G401.6 (cell line): Measurements from ENCODE around the gene ZDHHC14.
"Not testable (repeated sequence)": the region's sequence is repeated elsewhere in the genome, so short reads cannot be mapped to it uniquely, and the experiment has no call there.

Experiments
- FAIRE-seq: peaks from 2 replicates; lab custom pipeline; 2012; peaks lifted over from hg19 to GRCh38; lab: Jason Lieb, UNC

ZDHHC14 gene

DNA sequence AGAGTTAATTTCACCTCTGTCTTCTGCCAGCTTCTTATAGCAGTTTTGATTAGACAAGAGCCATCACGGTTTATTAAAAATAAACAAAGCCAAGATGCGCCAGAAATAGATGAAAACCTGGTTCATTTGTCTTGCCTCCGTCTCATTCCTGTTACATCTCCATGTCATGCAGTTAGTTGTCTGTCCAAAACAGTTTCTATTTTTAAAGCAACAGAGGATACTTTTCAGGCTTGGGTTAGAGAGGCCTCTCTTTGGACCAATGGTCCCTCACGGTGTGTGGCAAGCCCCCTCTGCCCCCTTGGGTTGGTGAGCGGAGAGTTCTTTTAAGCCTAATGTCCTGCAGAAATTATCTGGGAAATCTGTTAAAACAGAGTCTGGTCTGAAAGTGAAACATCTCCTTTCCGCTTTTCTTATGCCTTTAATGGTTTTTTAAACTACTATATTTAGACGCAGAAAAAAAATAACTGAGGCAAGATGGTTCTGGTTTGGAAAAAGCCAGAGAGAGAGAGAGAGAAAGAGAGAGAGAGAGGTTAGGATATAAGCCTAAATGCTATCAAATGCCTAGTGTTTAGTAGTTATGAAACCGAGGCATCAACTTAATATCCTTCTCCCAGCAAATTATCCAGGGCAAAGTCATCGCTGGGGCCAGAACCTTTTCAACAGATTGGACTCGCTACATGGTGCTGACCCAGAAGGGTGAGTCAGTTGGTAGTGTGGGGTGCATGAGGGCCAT, 64.5 kb downstream of the ZDHHC14 start:
- no peak for FAIRE-seq

DNA sequence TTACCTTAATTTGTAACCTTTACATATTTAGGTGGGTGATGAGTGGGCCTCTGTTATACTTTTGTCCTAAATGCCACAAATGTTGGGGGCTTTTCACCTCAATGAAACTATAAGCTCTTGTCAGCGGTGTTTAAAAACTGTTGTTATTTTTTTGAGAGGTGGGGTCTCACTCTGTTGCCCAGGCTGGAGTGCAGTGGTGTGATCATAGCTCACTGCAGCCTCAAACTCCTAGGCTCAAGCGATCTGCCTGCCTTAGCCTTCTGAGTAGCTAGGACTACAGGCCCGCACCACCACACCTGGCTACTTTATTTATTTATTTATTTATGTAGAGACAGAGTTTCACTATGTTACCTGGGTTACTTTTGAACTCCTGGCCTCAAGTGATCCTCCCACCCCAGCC, 66.7 kb downstream of the ZDHHC14 start:
- no peak for FAIRE-seq

DNA sequence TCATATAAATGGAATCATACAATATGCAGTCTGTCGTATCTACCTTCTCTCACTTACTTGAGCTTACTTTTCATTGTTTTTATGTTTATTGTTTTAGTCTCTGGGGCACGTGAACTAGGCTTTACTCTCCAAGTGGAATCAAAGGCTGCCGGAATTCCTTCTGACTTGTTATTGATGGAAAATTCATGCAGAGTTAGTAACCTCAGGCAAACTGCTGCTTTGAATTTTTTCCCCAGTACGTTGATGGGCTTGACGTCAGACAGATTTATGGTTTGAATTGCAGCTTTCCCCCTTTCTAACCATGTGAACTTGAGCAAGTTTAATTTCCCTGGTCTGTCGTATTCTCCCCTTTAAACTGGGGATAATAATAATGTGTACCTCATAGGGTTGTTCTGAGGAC, 68.6 kb downstream of the ZDHHC14 start:
- FAIRE-seq = no peak

DNA sequence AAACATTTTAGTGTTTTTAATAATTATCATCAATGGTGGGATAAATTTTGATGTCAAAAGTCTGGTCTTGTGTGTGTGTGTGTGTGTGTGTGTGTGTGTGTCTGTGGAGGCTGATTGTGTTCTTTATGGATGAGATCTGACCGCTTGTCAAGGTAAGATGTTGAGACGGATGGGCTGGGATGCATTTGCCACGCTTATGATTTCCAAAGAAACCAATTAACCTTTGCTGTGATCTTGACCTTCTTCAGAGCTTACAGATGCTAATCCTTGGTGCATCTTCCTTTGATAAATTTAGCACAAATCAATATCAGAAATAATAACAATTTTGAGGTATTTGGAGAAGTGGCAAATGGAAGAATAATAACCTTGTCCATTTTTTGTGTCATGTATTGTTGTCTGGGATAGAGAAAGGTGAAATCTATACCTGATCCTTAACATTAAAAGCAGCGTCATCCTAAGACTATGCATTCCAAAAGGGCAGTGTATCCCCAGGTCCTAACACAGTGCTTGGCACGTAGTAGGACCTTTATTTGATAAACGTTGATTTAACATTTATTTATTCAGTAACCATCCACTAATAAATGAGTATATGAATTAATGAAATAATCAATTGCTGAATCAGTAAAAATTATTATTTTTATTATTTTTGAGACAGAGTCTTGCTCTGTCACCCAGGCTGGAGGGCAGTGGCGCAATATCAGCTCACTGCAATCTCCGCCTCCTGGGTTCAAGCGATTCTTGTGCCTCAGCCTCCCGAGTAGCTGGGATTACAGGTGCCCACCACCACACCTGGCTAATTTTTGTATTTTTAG, 70.1 kb downstream of the ZDHHC14 start:
- no peak for FAIRE-seq

DNA sequence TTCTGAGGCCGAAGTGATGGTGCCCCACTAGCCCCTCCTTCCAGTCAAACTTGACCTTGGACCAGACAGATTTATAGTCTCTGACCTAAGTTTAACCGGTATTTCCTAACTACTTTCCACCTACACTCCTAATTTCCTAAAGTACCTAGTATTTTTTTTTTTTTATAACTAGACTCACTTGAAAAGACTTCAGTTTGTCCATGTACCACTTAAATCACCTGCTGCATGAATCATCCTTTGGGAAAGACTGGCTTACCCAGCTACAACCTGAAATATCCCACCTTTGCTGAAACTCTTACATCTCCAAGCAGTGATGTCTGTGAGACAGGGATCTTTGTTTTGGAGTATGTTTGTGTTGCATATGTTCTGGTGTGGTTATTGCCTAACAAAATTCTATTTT, 71.1 kb downstream of the ZDHHC14 start:
- FAIRE-seq = no peak

DNA sequence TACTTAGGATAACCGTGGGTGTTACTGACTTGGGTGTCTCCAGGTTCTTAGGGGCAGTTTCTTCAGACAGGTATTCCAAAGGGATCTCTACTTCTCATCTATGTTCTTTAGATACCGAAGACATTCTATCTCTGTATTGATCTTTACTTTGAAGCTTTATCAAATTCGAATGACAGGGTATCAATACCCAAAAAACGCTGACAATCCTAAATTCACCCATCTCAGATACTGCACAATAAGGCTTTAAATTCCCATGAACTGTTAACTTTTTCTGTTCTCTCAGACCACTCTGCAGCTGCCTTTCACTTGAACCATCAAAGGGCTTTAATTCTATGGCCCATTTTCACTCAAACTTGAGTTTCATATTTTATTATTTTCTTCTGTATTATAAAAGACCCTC, 72.1 kb downstream of the ZDHHC14 start:
- no peak for FAIRE-seq

DNA sequence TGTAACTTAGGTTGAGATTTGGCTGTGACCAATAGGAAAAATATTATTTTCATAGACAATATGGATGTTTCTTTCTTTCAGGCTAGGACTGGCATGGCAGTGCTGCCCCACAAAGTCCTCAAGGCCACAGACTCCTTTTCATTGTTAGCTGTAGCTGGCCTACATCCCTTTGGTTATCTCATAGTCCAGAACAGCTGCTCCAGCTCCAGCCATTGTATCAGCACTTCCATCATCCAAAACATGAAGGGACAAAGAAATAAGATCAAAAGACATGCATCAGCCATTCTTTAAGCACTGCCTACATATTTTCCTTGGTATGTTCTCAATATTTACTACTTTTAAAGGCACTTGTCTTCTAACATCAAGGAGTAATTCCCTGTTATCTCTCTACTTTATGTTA, 73.0 kb downstream of the ZDHHC14 start:
- no peak for FAIRE-seq

DNA sequence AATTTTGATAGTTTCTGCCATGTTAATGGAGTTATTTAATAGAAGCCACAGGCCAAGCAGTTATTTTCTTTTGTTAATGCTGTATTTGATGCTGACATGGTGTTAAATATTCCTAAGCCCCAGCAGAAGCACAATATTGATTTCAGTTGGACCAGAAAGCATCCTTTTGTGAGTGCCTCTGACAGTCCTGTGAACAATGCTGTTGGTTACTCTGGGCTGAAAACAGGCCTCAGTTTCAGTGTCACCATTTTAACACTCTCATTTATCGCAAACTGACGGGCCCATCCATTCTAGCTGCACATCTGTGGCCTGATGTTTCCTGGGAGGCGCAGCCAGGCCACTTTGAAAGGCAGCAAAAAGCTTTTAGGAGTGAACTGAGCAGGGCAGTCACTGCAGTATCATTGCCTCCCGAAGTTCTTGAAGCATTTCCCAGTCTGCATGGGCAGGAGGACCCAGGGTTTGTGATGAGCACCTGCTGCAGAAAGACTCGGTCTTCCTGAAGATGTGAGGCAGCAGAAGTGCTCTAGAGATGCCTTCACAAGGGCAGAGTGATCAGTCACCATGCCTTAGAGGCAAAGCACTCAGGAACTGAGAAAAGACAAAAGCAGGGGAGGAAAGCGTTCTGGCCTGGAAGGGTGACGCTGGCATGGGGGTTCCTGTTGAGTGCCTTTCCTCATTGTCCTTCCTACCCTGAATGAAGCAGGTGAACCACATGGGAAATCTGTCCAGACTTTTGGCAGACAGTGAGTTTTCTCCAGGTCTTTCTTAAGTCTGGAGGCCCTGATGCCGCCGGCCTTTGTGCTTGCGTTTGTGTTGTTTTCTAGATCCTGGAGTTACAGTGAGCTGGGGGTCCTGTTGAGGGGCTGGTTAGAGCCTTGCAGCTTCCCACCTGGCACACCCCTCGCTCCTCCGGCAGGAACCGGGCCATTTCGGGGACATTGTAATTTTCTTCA, 74.0 kb downstream of the ZDHHC14 start:
- no peak for FAIRE-seq

DNA sequence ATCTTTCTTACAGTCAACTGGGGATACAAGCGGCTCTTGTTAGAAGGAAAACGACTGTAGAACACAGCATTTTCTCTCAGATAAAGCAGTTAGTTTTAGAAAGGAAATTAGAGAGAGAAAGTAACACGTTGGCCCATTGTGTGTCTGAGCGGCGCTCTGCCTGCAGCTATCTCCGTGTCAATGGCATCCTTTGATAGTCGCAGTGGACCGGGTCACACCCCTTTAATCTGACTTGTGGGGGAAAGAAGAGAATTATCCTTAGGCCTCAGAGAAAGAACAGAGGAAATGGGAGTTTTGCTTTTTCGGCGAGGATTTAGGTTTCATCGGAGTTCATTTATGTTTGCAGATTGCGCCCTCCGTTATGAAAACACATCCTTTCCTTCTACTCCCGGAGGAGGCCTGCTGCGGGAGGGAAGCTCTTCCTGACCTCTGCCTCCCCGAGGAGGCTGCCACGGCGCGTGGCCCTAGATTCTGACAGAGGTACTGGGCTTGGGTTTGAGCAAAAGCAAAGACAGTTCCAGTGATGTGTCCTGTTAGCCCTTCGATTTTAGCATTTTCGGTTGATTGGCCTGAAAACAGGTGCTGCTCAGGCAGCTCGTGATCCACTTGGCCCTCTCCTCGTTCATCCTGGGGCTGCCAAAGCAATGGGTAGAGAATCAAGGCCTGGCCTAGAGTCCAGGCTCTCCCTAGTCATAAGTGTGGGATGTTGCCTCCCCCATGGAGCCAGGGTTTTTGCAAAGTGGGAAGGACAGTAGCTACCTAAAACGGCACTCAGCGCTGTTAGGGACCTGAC, 74.9 kb downstream of the ZDHHC14 start:
- FAIRE-seq = no peak

DNA sequence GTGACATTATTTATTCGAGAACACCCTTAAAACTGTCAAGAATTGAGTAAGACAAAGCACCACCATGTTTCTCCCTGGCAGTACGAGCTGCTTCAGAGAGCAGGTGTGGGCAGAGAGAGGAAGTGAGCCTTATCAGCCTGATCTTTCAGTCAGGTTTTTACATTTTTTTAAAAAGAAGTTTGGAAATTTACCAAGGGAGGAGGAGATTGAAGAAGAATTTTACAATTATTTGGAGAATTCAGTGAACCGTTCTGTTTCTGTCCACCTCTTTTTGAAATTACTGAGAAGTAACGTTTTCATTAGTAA, 75.5 kb downstream of the ZDHHC14 start:
- FAIRE-seq = no peak

DNA sequence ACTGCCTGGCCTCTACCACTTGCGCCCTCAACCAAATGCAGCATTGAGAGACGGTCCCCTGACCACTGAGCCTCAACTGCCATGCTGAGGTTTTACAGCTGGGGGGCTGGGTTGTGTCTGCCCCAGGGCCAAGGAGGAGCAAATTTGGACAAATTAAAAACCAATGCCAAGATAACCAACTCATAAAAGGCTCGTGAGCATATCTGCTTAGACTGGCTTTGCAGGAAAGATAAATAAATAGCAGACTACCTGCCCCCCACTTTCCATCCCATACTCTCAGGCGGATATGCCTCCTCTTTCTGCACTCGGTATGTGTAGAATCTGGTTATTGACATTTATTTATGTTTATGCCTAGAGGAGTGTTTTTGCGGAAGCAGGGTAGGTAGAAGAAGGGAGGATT, 76.8 kb downstream of the ZDHHC14 start:
- FAIRE-seq = no peak

DNA sequence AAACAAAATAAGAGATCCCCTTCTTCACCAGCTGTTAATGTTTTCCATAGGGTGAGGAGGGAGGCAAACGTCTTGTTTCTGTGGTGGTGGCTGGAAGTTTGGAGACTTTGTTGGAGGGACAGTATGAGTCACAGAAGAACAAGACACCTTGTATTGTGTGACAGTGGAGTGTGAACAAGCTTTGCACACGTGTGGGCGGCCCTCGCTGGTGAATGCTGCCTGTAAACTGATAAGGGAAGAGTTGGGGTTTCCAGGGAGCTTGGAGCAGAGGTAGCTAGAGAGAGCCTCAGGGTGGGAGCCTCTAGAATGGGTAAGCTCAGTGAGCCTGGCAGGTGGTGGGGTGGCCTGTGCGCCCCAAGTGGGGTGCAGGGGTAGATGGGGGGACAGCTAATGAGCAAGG, 78.3 kb downstream of the ZDHHC14 start:
- FAIRE-seq = no peak

DNA sequence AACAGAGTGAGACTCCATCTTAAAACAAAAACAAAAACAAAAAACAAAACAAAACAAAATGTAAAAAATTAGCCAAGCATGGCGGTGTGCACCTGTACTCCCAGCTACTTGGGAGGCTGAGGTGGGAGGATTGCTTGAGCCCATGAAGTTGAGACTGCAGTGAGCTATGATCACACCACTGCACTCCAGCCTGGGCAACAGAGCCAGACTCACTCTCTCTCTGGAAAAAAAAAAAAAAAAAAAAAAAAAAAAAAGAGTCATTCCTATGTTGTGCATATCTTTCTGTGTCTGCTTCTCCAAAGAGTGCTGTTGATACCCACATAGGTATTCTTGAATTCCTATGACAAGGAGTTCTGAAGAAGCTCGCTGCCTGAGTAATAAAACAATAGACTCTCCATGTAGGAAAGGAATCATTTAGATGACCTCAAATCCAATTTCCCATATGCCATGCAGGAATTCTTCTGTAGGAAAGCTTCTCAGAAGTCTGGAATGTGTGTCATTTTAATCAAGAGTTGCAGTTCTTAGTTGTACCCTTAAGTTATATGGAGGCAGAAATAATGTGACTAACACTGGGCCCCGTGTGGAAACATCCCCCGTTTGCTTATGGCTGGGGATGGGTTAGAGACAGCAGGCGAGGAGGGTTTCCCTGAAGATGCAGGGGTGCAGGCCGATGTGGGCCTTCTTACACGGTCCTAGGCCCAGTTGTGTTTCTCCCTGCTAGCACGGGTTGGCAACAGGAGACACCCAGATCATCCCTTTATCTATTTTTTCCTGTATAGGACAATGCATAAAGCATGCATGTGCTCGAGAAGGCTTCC, 79.4 kb downstream of the ZDHHC14 start:
- FAIRE-seq = no peak

DNA sequence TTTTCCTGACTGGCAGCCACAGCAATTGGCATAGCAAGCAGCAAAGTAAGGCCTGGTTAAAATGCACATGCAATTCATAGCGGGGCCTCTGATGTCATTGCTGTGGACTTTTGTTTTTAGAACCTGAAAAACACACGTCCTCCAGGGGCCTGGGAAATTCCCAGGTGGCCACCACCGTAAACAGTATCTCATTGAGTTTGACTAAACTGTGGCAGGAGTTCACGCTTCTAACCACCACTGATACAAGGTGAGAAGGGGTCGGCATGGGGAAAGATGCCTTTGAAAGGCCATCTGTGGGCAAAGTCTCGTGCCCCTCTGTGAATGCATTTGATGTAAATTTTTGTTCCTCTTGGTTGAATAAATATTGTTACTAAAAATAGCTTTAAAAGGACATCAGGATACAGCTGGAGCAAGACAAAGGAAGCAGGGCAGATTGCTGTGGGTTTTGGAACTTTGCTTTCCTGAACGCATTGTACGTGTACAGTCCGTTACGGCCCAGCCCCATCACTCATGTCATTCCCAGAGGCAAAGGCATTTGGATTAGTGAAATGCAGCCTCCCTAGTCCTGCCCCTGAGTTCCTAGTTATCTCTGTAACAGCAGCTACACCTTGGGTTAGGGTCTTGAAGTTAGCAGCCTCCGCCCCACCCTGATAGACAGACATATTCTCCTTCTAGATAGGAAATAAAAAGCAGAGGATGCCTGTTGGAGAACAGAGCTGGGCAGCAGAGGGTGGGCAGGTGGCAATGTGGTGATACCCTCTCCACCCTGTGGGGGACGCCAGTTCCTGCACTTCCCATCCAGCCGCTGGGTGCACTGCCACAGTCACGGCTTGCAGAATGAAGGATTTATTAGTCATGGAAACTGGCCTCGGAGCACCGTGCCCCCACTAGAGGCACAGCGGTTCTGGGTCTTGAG, 80.3 kb downstream of the ZDHHC14 start:
- no peak for FAIRE-seq

DNA sequence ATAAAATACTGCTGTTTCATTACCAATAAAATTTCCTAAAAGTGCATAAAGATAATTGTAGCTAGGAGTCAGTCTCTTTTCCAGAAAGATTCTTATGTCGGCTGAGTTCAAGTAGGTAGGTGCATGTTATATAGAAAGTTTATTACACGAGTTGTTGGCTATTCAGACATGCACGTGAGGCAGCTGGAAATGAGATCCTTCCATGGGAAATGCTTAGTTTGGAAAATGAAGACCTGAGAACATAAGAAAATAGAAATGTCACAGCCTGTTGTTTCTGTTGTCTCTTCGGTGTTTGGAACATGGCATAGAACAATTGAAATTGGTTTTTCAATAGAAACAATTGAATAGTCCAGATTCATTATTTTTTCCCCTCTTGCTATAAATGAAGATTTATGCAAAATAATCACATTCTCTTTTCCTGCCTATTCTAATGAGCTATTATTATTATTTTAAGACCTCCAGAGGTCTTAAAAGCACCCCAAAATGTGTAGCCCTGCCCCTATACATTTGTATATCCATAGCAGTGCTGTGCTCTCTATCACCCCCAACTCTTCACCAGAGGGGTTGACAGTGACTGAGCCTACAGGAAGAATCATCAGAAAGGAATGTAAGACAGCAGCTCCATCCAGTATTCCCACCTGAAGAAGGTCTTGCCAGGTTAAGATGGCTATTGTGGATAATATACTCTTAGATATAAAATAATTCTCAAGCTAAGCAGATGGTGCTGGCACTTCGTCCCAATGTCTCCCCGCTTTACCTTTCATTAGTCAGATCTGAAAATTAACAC, 82.2 kb downstream of the ZDHHC14 start:
- no peak for FAIRE-seq

DNA sequence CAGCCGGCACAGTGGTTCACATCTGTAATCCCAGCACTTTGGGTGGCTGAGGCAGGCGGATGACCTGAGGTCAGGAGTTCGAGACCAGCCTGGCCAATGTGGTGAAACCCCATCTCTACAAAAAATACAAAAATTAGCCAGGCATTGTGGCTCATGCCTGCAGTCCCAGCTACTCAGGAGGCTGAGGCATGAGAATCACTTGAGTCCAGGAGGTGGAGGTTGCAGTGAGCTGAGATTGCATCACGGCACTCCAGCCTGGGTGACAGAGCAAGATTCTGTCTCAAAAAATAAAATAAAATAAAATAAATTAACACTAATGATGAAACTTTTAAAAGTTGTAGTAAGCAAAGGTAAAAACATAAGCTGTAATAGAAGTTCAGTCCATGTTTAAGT, 82.7 kb downstream of the ZDHHC14 start:
- not testable (repeated sequence) for FAIRE-seq

DNA sequence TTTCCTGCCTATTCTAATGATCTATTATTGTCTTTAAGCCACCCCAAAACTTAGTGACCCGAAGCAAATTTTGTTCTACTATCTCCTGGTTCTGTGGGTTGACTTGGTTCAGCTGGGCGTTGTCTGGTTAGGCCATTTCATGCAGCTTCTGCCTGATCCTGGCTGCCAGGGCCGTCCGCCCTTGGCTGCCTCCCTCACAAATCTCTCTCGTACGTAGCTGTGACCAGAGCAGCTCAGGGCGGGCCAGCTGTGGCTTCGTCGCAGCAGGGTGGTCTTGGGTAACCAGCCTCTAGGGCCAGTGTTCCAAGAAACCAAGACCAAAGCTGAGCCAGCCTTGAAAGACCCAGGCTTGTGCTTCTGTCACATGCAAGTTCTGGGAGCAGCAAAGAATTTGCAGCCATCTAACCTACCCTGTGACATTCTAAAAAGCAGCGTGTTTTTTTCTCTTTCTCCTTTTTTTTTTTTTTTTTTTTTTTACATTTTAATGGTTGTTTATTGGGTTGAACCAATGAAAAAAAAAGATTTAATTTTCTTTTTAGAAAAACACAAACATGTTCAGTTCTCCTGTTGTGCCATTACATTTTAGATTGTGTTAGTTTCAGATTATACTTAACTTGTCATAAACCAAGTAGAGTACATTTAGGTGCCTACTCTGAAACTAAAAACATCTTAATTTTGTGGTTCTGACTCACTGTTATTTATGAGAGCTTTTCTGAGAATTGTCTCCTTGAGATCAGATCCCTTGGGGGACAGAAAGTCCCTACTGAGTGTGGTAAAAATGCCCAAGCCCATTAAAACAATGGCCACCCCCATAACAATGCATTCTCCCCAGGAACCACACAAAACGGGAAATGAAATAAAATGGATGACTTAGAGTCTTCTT, 83.9 kb downstream of the ZDHHC14 start:
- FAIRE-seq = no peak

DNA sequence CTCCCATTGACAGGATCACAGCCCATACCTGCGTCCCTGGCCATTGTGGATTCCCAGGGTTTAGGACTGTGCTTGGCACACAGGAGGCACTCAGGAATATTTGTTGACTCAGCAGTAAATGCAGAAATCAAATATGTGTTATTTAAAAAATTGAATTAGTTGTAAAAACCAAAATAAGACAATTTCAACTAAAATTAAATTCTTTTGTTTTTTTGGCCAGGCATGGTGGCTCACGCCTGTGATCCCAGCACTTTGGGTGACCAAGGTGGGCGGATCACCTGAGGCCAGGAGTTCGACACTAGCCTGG, 85.3 kb downstream of the ZDHHC14 start:
- no peak for FAIRE-seq
